Breast epithelium (tissue), 3 donors: Measurements from ENCODE around the gene SOCS7.

Experiments used
- POLR2A ChIP-seq: fragments of 450-650 bp; IDR thresholded peaks from one replicate; pipeline ENCODE4 v1.6.1; 2016; ENCODE audit warnings: antibody characterized with exemption, mild to moderate bottlenecking, moderate library complexity
- TF ChIP-seq, protein P1 (sequence below), 3 donors: fragments of 450-650 bp; IDR thresholded peaks; one replicate each; pipeline ENCODE4 v1.5.1; 2016 to 2017; ENCODE audit warnings: antibody characterized with exemption in 3 of 3, mild to moderate bottlenecking in 3 of 3, moderate library complexity in 3 of 3

DNA sequence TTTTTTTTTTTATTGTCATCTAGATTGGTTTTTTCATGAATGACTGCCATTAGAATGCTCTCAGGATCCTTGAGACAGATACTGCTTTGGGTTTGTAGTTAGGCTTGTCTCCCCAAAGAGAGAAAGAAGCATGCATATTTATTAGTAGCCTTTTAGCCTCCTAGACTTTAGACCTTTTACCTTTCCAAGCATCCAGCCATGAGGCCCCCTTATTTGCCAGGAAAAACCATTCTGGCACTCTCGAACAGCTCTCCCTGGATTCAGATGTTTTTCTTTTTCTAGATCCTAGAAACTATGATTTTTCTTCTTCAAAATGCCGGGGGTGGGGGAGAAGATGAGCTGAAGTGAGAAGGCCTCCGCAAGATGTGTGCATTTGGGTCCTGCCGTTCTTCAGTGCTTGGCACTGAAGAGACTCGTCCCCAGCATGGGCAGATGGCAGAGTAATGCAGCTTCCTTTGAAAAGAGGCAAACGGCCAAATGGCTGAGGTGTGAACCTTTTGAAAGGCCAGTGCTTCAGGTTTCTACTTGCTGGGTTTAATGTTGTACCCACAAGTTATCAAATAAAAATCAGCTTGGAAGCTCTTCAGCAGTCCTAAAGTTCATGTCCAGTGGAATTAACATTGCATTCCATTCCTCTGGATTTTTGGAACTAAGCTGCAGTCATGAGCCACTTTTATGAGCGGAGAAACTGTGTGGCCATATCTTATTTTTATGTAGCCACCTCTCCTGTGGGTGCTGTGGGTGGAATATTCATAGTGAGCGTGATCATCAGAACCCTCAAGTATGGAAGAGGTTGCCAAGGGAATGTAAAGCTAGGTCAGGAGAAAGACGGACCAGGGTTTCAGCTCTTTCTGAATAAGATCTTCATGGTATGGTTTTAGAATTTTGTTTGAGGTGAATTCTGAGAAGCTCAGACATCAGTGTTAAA, 7.2 kb downstream of the SOCS7 start:
- TF ChIP-seq, protein P1, sequence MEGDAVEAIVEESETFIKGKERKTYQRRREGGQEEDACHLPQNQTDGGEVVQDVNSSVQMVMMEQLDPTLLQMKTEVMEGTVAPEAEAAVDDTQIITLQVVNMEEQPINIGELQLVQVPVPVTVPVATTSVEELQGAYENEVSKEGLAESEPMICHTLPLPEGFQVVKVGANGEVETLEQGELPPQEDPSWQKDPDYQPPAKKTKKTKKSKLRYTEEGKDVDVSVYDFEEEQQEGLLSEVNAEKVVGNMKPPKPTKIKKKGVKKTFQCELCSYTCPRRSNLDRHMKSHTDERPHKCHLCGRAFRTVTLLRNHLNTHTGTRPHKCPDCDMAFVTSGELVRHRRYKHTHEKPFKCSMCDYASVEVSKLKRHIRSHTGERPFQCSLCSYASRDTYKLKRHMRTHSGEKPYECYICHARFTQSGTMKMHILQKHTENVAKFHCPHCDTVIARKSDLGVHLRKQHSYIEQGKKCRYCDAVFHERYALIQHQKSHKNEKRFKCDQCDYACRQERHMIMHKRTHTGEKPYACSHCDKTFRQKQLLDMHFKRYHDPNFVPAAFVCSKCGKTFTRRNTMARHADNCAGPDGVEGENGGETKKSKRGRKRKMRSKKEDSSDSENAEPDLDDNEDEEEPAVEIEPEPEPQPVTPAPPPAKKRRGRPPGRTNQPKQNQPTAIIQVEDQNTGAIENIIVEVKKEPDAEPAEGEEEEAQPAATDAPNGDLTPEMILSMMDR (IDR thresholded peaks at IDR 0.05): no peak
- no peak for TF ChIP-seq POLR2A
